HL-60 (cell line): Measurements from ENCODE around the gene PRKCE.

ENCODE experiments used
- DNase-seq, 2 experiments: peaks; one replicate each; pipeline ENCODE4 v3.0.0-alpha.2; 2010 to 2020; ENCODE audit warnings: low read depth in 1 of 2, low spot score in 1 of 2
- H3K27ac ChIP-seq: fragments of 250-450 bp; sonication (Bioruptor Pico); replicated peaks from 2 replicates; pipeline ENCODE4 v1.5.1; 2020; ENCODE audit warnings: mild to moderate bottlenecking, moderate library complexity
- H3K27me3 ChIP-seq: fragments of 250-450 bp; sonication (Bioruptor Pico); 2 replicates; pipeline ENCODE4 v1.5.1; 2021; ENCODE audit warnings: mild to moderate bottlenecking, moderate library complexity; ENCODE audit not compliant: insufficient read depth, poor library complexity, severe bottlenecking
- H3K4me3 ChIP-seq: replicated peaks from 2 replicates; pipeline ENCODE4 v1.5.1; 2011; ENCODE audit warnings: mild to moderate bottlenecking, control low read depth, low read length; ENCODE audit not compliant: insufficient read depth
- CTCF ChIP-seq: IDR thresholded peaks from one replicate; pipeline ENCODE4 v1.5.1; 2011; ENCODE audit warnings: low read length, control low read depth, inconsistent platforms; ENCODE audit not compliant: insufficient read depth
- GABPA ChIP-seq: IDR thresholded peaks from 2 replicates; pipeline ENCODE4 v1.6.1; 2012; ENCODE audit warnings: low read depth
- POLR2AphosphoS5 ChIP-seq: IDR thresholded peaks from 2 replicates; pipeline ENCODE4 v1.6.1; 2012; ENCODE audit warnings: low read depth
- REST ChIP-seq: IDR thresholded peaks from 2 replicates; pipeline ENCODE4 v1.6.1; 2012; ENCODE audit warnings: low read depth; ENCODE audit not compliant: insufficient replicate concordance
- SPI1 ChIP-seq: IDR thresholded peaks from 2 replicates; pipeline ENCODE4 v1.6.1; 2012; ENCODE audit warnings: low read depth, mild to moderate bottlenecking, borderline replicate concordance

PRKCE gene

GRCh38 chr2:45763255-45763654, 111.8 kb downstream of the PRKCE start:
- TF ChIP-seq POLR2AphosphoS5 (no peak), SPI1 (no peak), REST (no peak), GABPA (no peak), CTCF (no peak)
- no peak overlapping the region for H3K4me3 ChIP-seq
- no peak overlapping the region for H3K27ac ChIP-seq
- DNase-seq, result no peak
- no peaks in the 10 kb centered on the region for H3K27me3 ChIP-seq

GRCh38 chr2:45763797-45764196, 112.3 kb downstream of the PRKCE start:
- H3K27ac ChIP-seq, result no peak overlapping the region

More at GRCh38 chr2:45763797-45764196, 112.3 kb downstream of the PRKCE start:
- TF ChIP-seq REST, result no peak
- TF ChIP-seq POLR2AphosphoS5, result no peak
- TF ChIP-seq GABPA, result no peak
- TF ChIP-seq CTCF, result no peak
- TF ChIP-seq SPI1, result no peak
- DNase-seq, result no peak
- Histone ChIP-seq H3K4me3 (no peak overlapping the region), H3K27me3 (no peaks in the 10 kb centered on the region)
